Posterior vena cava (tissue), 2 donors: ENCODE measurements around the gene NAA30. TPM values are rescaled to one million over a fixed set of nuclear protein-coding genes. Genes with fewer than 3 reads are reported as not detected.

Source experiments
- DNase-seq: peaks from one replicate; pipeline ENCODE4 v3.0.0-alpha.2; 2020; ENCODE audit warnings: low spot score
- intact Hi-C, 2 donors: fragments of 100-400 bp; cut with DNase I; formaldehyde crosslinking; loops; one replicate each; pipeline versions ENCODE4 v1.14.1 to v1.14.2; 2022 to 2023
- total RNA-seq, 2 donors: library from RNA; stranded (reverse); fragmentation: NEBNext Ultra II Directional; extraction: Animal tissue kit (Norgen Biotek cat#: 25700); gene quantifications; one replicate each; pipeline ENCODE4 v1.2.1, GENCODE V29; 2021
- donor health status: DM: yes; HTN: yes; CAD: no.
- donor health status: DM: yes; HTN: yes; CAD: no.

Gene NAA30
- total RNA-seq, 2 donors from 2014 or later = 19.8 to 22.3 TPM

GRCh38 chr14:57390806-57391516 lies 575 bp downstream of the NAA30 start:
- intact Hi-C loops = no loop called here
- peak; percentile 82 for DNase-seq

GRCh38 chr14:57391517-57392195 lies 1.3 kb downstream of the NAA30 start:
- intact Hi-C loops = no loop called here
- DNase-seq = no peak

GRCh38 chr14:57392830-57393229 lies 2.4 kb downstream of the NAA30 start:
- intact Hi-C loops = no loop called here
- no peak for DNase-seq

GRCh38 chr14:57400556-57401494 lies 10.4 kb downstream of the NAA30 start:
- intact Hi-C loops = no loop called here

GRCh38 chr14:57401501-57401900 lies 11.1 kb downstream of the NAA30 start:
- no peak for DNase-seq
- intact Hi-C loops = no loop called here

More at GRCh38 chr14:57400556-57401494, 10.4 kb downstream of the NAA30 start:
- no peak for DNase-seq

- DNase-seq = no peak
- intact Hi-C loops = no loop called here
Observed at GRCh38 chr14:57402173-57402852, 11.9 kb downstream of the NAA30 start.

GRCh38 chr14:57403521-57403864 lies 13.1 kb downstream of the NAA30 start:
- DNase-seq = no peak
- intact Hi-C loops = no loop called here

- intact Hi-C loops = no loop called here
Observed at GRCh38 chr14:57405562-57405961, 15.2 kb downstream of the NAA30 start.

GRCh38 chr14:57408037-57408436 lies 17.7 kb downstream of the NAA30 start:
- intact Hi-C loops = no loop called here
- DNase-seq = no peak

More at GRCh38 chr14:57405562-57405961, 15.2 kb downstream of the NAA30 start:
- DNase-seq = no peak

GRCh38 chr14:57408634-57409033 lies 18.2 kb downstream of the NAA30 start:
- no peak for DNase-seq
- intact Hi-C loops = no loop called here

- DNase-seq = no peak
- intact Hi-C loops = no loop called here
Observed at GRCh38 chr14:57412341-57412740, 22.0 kb downstream of the NAA30 start.

GRCh38 chr14:57413849-57414248 lies 23.5 kb downstream of the NAA30 start:
- no peak for DNase-seq
- intact Hi-C loops = no loop called here

GRCh38 chr14:57417228-57417627 lies 26.8 kb downstream of the NAA30 start:
- DNase-seq = no peak
- intact Hi-C loops = no loop called here

- intact Hi-C loops = no loop called here
- no peak for DNase-seq
Observed at GRCh38 chr14:57418999-57419398, 28.6 kb downstream of the NAA30 start.

GRCh38 chr14:57420033-57420432 lies 29.6 kb downstream of the NAA30 start:
- intact Hi-C loops = no loop called here

GRCh38 chr14:57420986-57421385 lies 30.6 kb downstream of the NAA30 start:
- DNase-seq = no peak

More at GRCh38 chr14:57420033-57420432, 29.6 kb downstream of the NAA30 start:
- no peak for DNase-seq

GRCh38 chr14:57435923-57436322 lies 45.5 kb downstream of the NAA30 start:
- intact Hi-C loops = no loop called here
- no peak for DNase-seq

More at GRCh38 chr14:57420986-57421385, 30.6 kb downstream of the NAA30 start:
- intact Hi-C loops = no loop called here

- intact Hi-C loops = no loop called here
- DNase-seq = no peak
Observed at GRCh38 chr14:57461777-57462320, 71.5 kb downstream of the NAA30 start.

GRCh38 chr14:57462551-57462950 lies 72.2 kb downstream of the NAA30 start:
- DNase-seq = no peak
- intact Hi-C loops = no loop called here
